H9 (cell line): ENCODE data around the gene FUT8. TPM values are rescaled to one million over a fixed set of nuclear protein-coding genes. Genes with fewer than 3 reads are reported as not detected.

Experiments
- DNase-seq: peaks from one replicate; pipeline ENCODE4 v3.0.0-alpha.2; 2017
- H2AFZ ChIP-seq: one replicate; pipeline ENCODE4 v1.6.1; 2013; ENCODE audit warnings: mild to moderate bottlenecking, low read length, control low read depth, moderate library complexity
- H2AK5ac ChIP-seq: 2 replicates; pipeline ENCODE4 v1.6.1; 2013; ENCODE audit warnings: low read length, control low read depth, mixed read lengths; ENCODE audit not compliant: insufficient read length
- H2BK120ac ChIP-seq: one replicate; pipeline ENCODE4 v1.6.1; 2013; ENCODE audit warnings: low read depth, mild to moderate bottlenecking, low read length, control low read depth, inconsistent platforms; ENCODE audit not compliant: poor library complexity, severe bottlenecking
- H2BK12ac ChIP-seq: 2 replicates; pipeline ENCODE4 v1.6.1; 2013; ENCODE audit warnings: low read length, control low read depth, mixed read lengths, low read depth; ENCODE audit not compliant: insufficient read length
- H2BK15ac ChIP-seq: 2 replicates; pipeline ENCODE4 v1.6.1; 2013; ENCODE audit warnings: low read depth, low read length, control low read depth
- H2BK20ac ChIP-seq: one replicate; pipeline ENCODE4 v1.6.1; 2013; ENCODE audit warnings: low read depth, mild to moderate bottlenecking, low read length, control low read depth, inconsistent platforms; ENCODE audit not compliant: poor library complexity, severe bottlenecking
- H2BK5ac ChIP-seq: 2 replicates; pipeline ENCODE4 v1.6.1; 2013; ENCODE audit warnings: low read length, control low read depth, mixed read lengths; ENCODE audit not compliant: insufficient read length
- H3K14ac ChIP-seq: 2 replicates; pipeline ENCODE4 v1.6.1; 2013; ENCODE audit warnings: low read length, control low read depth; ENCODE audit not compliant: insufficient read depth
- H3K18ac ChIP-seq: 2 replicates; pipeline ENCODE4 v1.6.1; 2013; ENCODE audit warnings: low read depth, mild to moderate bottlenecking, mixed read lengths, low read length, control low read depth; ENCODE audit not compliant: insufficient read length
- H3K23ac ChIP-seq: 2 replicates; pipeline ENCODE4 v1.6.1; 2013; ENCODE audit warnings: low read length, control low read depth, mixed read lengths, low read depth; ENCODE audit not compliant: insufficient read length
- H3K23me2 ChIP-seq: 2 replicates; pipeline ENCODE4 v1.6.1; 2013; ENCODE audit warnings: low read depth, mild to moderate bottlenecking, mixed read lengths, low read length, control low read depth; ENCODE audit not compliant: insufficient read length, poor library complexity, severe bottlenecking
- H3K27ac ChIP-seq: 2 replicates; pipeline ENCODE4 v1.5.1; 2013; ENCODE audit warnings: low read length, control low read depth, mixed read lengths, low read depth; ENCODE audit not compliant: insufficient read length
- H3K27me3 ChIP-seq: 2 replicates; pipeline ENCODE4 v1.6.1; 2013; ENCODE audit warnings: low read length, control low read depth, inconsistent platforms; ENCODE audit not compliant: insufficient read depth
- H3K4ac ChIP-seq: 2 replicates; pipeline ENCODE4 v1.6.1; 2013; ENCODE audit warnings: low read depth, mild to moderate bottlenecking, control low read depth, inconsistent platforms, low read length, moderate library complexity
- H3K4me1 ChIP-seq: 2 replicates; pipeline ENCODE4 v1.6.1; 2013; ENCODE audit warnings: low read length, control low read depth, inconsistent platforms; ENCODE audit not compliant: insufficient read depth
- H3K4me2 ChIP-seq: 2 replicates; pipeline ENCODE4 v1.6.1; 2013; ENCODE audit warnings: low read length, control low read depth, mixed read lengths; ENCODE audit not compliant: insufficient read length, insufficient read depth
- H3K56ac ChIP-seq: 2 replicates; pipeline ENCODE4 v1.6.1; 2013; ENCODE audit warnings: low read depth, mild to moderate bottlenecking, mixed read lengths, low read length, control low read depth; ENCODE audit not compliant: insufficient read length
- H3K79me1 ChIP-seq: 2 replicates; pipeline ENCODE4 v1.6.1; 2013; ENCODE audit warnings: low read depth, mild to moderate bottlenecking, moderate library complexity, low read length, control low read depth, inconsistent platforms; ENCODE audit not compliant: insufficient read depth, poor library complexity, severe bottlenecking
- H3K79me2 ChIP-seq: 2 replicates; pipeline ENCODE4 v1.6.1; 2013; ENCODE audit warnings: low read length, control low read depth, inconsistent platforms; ENCODE audit not compliant: insufficient read depth
- H3K9ac ChIP-seq: 2 replicates; pipeline ENCODE4 v1.6.1; 2013; ENCODE audit warnings: low read length, control low read depth, mixed read lengths; ENCODE audit not compliant: insufficient read length; ENCODE audit errors: extremely low read depth
- H3K9me3 ChIP-seq: one replicate; pipeline ENCODE4 v1.6.1; 2013; ENCODE audit warnings: low read depth, low read length, inconsistent platforms; ENCODE audit not compliant: control insufficient read depth
- H3T11ph ChIP-seq: one replicate; pipeline ENCODE4 v1.6.1; 2013; ENCODE audit warnings: mild to moderate bottlenecking, low read length, control low read depth, inconsistent platforms
- H4K20me1 ChIP-seq: one replicate; pipeline ENCODE4 v1.6.1; 2013; ENCODE audit not compliant: control insufficient read depth, insufficient read length, insufficient read depth
- H4K5ac ChIP-seq: 2 replicates; pipeline ENCODE4 v1.6.1; 2013; ENCODE audit warnings: low read depth, mild to moderate bottlenecking, mixed read lengths, low read length, control low read depth; ENCODE audit not compliant: insufficient read length
- H4K8ac ChIP-seq: replicated peaks from 2 replicates; pipeline ENCODE4 v1.6.1; 2013; ENCODE audit warnings: low read length, control low read depth, mixed read lengths, low read depth; ENCODE audit not compliant: insufficient read length
- H4K91ac ChIP-seq: 2 replicates; pipeline ENCODE4 v1.6.1; 2013; ENCODE audit warnings: low read depth, mild to moderate bottlenecking, moderate library complexity, mixed read lengths, low read length, control low read depth; ENCODE audit not compliant: insufficient read length
- H3K27ac Mint-ChIP-seq, 3 experiments: 2 replicates in 2 of 3; 3 replicates in 1 of 3; pipeline ENCODE4 v1.8.0; 2020 to 2021; ENCODE audit warnings: mixed read lengths in 3 of 3, mild to moderate bottlenecking in 1 of 3, moderate library complexity in 1 of 3
- H3K27me3 Mint-ChIP-seq: 2 replicates; pipeline ENCODE4 v1.8.0; 2021; ENCODE audit warnings: low read depth, mild to moderate bottlenecking, moderate library complexity, mixed read lengths
- H3K36me3 Mint-ChIP-seq, 3 experiments: 2 replicates in 2 of 3; 3 replicates in 1 of 3; pipeline ENCODE4 v1.8.0; 2020 to 2021; ENCODE audit warnings: low read depth in 3 of 3, mixed read lengths in 3 of 3; ENCODE audit not compliant: insufficient read depth in 1 of 3
- H3K4me1 Mint-ChIP-seq, 2 experiments: 2 replicates each; pipeline ENCODE4 v1.8.0; 2020; ENCODE audit warnings: mixed read lengths in 2 of 2
- H3K4me3 Mint-ChIP-seq, 2 experiments: 2 replicates in 1 of 2; 3 replicates in 1 of 2; pipeline ENCODE4 v1.8.0; 2020 to 2021; ENCODE audit warnings: mild to moderate bottlenecking in 2 of 2, mixed read lengths in 2 of 2, moderate library complexity in 1 of 2
- H3K9me3 Mint-ChIP-seq, 2 experiments: 2 replicates in 1 of 2; 3 replicates in 1 of 2; pipeline ENCODE4 v1.8.0; 2020; ENCODE audit warnings: mild to moderate bottlenecking in 2 of 2, mixed read lengths in 2 of 2, moderate library complexity in 1 of 2
- CTCF ChIP-seq: fragments of 200-600 bp; sonication (generic); conservative IDR thresholded peaks from 3 replicates; pipeline ENCODE4 v1.8.0; 2021; ENCODE audit warnings: antibody characterized with exemption, mild to moderate bottlenecking
- WGBS: extraction: QIAGEN DNeasy Blood & Tissue Kit; methylation state at CpG from one replicate; pipeline ENCODE4 v1.1.7; 2013; ENCODE audit warnings: missing lambda C conversion rate, low lambda C conversion rate, mixed read lengths; ENCODE audit not compliant: insufficient read length; ENCODE audit errors: extremely low coverage; 5-methylcytosine and 5-hydroxymethylcytosine counted together
- total RNA-seq: library from RNA; stranded (reverse); gene quantifications from 2 replicates; pipeline ENCODE4 v1.2.1, GENCODE V29; 2021

FUT8 gene
- total RNA-seq, 1 experiment from 2014 or later: 44.3 TPM

GRCh38 chr14:65478596-65478995 is 66.1 kb downstream of the FUT8 start:
- Histone ChIP-seq H3K4me2 (no peak overlapping the region), H3K18ac (no peak overlapping the region), H2BK15ac (no peak overlapping the region), H3K27me3 (no peaks in the 10 kb centered on the region), H2BK5ac (no peak overlapping the region), H2BK20ac (no peak overlapping the region), H3K79me1 (no peaks in the 10 kb centered on the region), H3K9ac (no peak overlapping the region), H3K56ac (no peak overlapping the region), H3K27ac (no peak overlapping the region), H3K14ac (no peak overlapping the region), H2AK5ac (no peak overlapping the region), H2BK120ac (no peak overlapping the region), H3K23me2 (no peaks in the 10 kb centered on the region), H3K79me2 (no peaks in the 10 kb centered on the region), H4K8ac (no peak overlapping the region), H3K4ac (no peak overlapping the region), H3K9me3 (no peaks in the 10 kb centered on the region), H4K91ac (no peak overlapping the region), H2AFZ (no peak overlapping the region), H4K5ac (no peak overlapping the region), H2BK12ac (no peak overlapping the region), H3K23ac (no peak overlapping the region), H3K4me1 (peaks cover 7% of the 10 kb centered on the region; the same call in 1 of the 2 replicates), H4K20me1 (no peaks in the 10 kb centered on the region), H3T11ph (no peak overlapping the region)
- Mint-ChIP-seq H3K27me3 (no peaks in the 10 kb centered on the region), H3K4me1 (peaks cover 49 to 63% of the 10 kb centered on the region in 2 experiments), H3K9me3 (no peaks in the 10 kb centered on the region; a peak in 1 of 5 replicates), H3K27ac (no peak overlapping the region), H3K36me3 (no peaks in the 10 kb centered on the region; a peak in 1 of 7 replicates), H3K4me3 (no peak overlapping the region)
- DNase-seq: no peak
- WGBS: no CpG with 5 or more reads among the region's 1 CpG
- no peak for TF ChIP-seq CTCF
